Neural crest cell (in vitro differentiated cells): Measurements from ENCODE around the gene PARK7. TPM values are rescaled to one million over a fixed set of nuclear protein-coding genes. Genes with fewer than 3 reads are reported as not detected.

ENCODE experiments used
- DNase-seq: peaks from one replicate; pipeline ENCODE4 v3.0.0; 2021; ENCODE audit warnings: low read depth, mixed read lengths, low spot score
- H3K27ac Mint-ChIP-seq: one replicate; pipeline ENCODE4 v1.8.0; 2021; ENCODE audit warnings: mild to moderate bottlenecking, mixed read lengths; ENCODE audit not compliant: unreplicated experiment
- H3K27me3 Mint-ChIP-seq: 2 replicates; pipeline ENCODE4 v1.8.0; 2021; ENCODE audit warnings: low read depth, mild to moderate bottlenecking, mixed read lengths
- H3K36me3 Mint-ChIP-seq: 2 replicates; pipeline ENCODE4 v1.8.0; 2021; ENCODE audit warnings: low read depth, mild to moderate bottlenecking, mixed read lengths
- H3K4me1 Mint-ChIP-seq: 2 replicates; pipeline ENCODE4 v1.8.0; 2021; ENCODE audit warnings: mixed read lengths
- H3K4me3 Mint-ChIP-seq: one replicate; pipeline ENCODE4 v1.8.0; 2021; ENCODE audit warnings: mild to moderate bottlenecking, mixed read lengths
- H3K9me3 Mint-ChIP-seq: 2 replicates; pipeline ENCODE4 v1.8.0; 2021; ENCODE audit warnings: mixed read lengths
- CTCF ChIP-seq: fragments of 200-600 bp; sonication (generic); conservative IDR thresholded peaks from 2 replicates; pipeline ENCODE4 v1.5.0; 2021; ENCODE audit warnings: antibody characterized with exemption, mild to moderate bottlenecking
- total RNA-seq: library from RNA; stranded (reverse); gene quantifications from 2 replicates; pipeline ENCODE4 v1.2.1, GENCODE V29; 2021

Gene PARK7
- total RNA-seq, 1 donor from 2014 or later: 386 TPM

GRCh38 chr1:7993593-7994479, 32.3 kb downstream of the PARK7 start:
- Mint-ChIP-seq H3K4me1 (no peaks in the 10 kb centered on the region), H3K4me3 (no peak overlapping the region)

DNA sequence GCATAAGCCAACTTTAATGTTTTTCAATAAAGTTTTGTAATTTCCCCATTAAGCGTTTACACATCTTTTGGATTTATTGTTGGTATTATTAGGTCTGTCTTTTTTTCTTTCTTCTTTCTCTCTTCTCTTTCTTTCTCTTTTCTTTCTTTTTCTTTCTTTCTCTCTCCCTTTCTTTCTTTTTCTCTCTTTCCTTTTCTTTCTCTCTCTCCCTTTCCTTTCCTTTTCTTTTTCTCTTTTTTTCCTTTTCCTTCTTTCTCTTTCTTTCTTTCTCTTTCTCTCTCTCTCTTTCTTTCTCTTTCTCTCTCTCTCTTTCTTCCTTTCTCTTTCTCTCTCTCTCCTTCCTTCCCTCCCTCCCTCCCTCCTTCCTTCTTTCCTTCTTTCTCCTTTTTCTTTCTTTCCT, 33.3 kb downstream of the PARK7 start:
- TF ChIP-seq CTCF: no peak
- no peaks in the 10 kb centered on the region for H3K27me3 Mint-ChIP-seq
- no peaks in the 10 kb centered on the region for H3K4me1 Mint-ChIP-seq
- peaks cover 26% of the 10 kb centered on the region for H3K36me3 Mint-ChIP-seq
- H3K27ac Mint-ChIP-seq: no peak overlapping the region
- no peak overlapping the region for H3K4me3 Mint-ChIP-seq
- H3K9me3 Mint-ChIP-seq: no peaks in the 10 kb centered on the region
- no peak for DNase-seq

More at GRCh38 chr1:7993593-7994479, 32.3 kb downstream of the PARK7 start:
- DNase-seq: no peak
- Mint-ChIP-seq H3K36me3 (peaks cover 28% of the 10 kb centered on the region), H3K27ac (peak overlapping the region; percentile 75), H3K27me3 (no peaks in the 10 kb centered on the region), H3K9me3 (no peaks in the 10 kb centered on the region)
- no peak for TF ChIP-seq CTCF

DNA sequence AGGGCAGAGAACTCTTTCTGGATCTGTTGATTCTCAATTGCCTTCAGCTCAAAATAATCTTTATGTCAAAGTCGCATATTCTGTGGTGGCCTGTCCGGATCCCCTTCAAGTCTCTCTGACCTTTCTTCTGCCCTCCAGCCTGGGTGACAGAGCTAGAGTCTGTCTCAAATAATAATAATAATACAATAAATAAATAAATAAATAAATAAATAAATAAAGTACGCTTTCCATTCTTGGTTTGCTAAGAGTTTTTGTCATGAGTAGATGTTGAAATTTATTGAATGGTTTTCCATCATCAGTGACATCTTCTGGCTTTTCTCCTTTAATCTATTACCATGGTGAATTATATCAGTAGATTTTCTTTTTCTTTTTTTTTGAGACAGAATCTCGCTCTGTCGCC, 33.9 kb downstream of the PARK7 start:
- no peak for DNase-seq
- peaks cover 20% of the 10 kb centered on the region for H3K36me3 Mint-ChIP-seq
- H3K27ac Mint-ChIP-seq: no peak overlapping the region
- no peak overlapping the region for H3K4me3 Mint-ChIP-seq
- TF ChIP-seq CTCF: no peak
- no peaks in the 10 kb centered on the region for H3K9me3 Mint-ChIP-seq
- no peaks in the 10 kb centered on the region for H3K4me1 Mint-ChIP-seq
- no peaks in the 10 kb centered on the region for H3K27me3 Mint-ChIP-seq

- H3K27ac Mint-ChIP-seq: no peak overlapping the region
- no peak overlapping the region for H3K4me3 Mint-ChIP-seq
- TF ChIP-seq CTCF: no peak
- peaks cover 8% of the 10 kb centered on the region for H3K4me1 Mint-ChIP-seq
- H3K36me3 Mint-ChIP-seq: peaks cover 5% of the 10 kb centered on the region
- no peak for DNase-seq
- no peaks in the 10 kb centered on the region for H3K9me3 Mint-ChIP-seq
- H3K27me3 Mint-ChIP-seq: no peaks in the 10 kb centered on the region
Observed at GRCh38 chr1:8002329-8002910, 40.9 kb downstream of the PARK7 start.

- Mint-ChIP-seq H3K27ac (no peak overlapping the region), H3K4me1 (peaks cover 8% of the 10 kb centered on the region), H3K27me3 (no peaks in the 10 kb centered on the region), H3K9me3 (no peaks in the 10 kb centered on the region), H3K4me3 (no peak overlapping the region), H3K36me3 (peaks cover 3% of the 10 kb centered on the region)
- TF ChIP-seq CTCF: no peak
- DNase-seq: no peak
Observed at GRCh38 chr1:8002921-8003320, 41.4 kb downstream of the PARK7 start.
